H1 (cell line): Measurements from ENCODE around the gene TLR10. TPM values are rescaled to one million over a fixed set of nuclear protein-coding genes. Genes with fewer than 3 reads are reported as not detected.
A peak's percentile ranks its signal among the peaks of the same experiment; 100 is the strongest.

Experiments
- POU5F1 ChIP-seq: IDR thresholded peaks from 2 replicates; pipeline ENCODE4 v1.6.1; 2011; ENCODE audit warnings: low read depth, mild to moderate bottlenecking, low read length, moderate library complexity
- SIN3A ChIP-seq, 2 experiments: IDR thresholded peaks in 1 of 2; conservative IDR thresholded peaks in 1 of 2; 2 replicates each; pipeline ENCODE4 v1.6.1; 2011 to 2012; ENCODE audit warnings: low read length in 2 of 2, improper control_type of control experiment in 1 of 2, low read depth in 1 of 2, mild to moderate bottlenecking in 1 of 2
- SP2 ChIP-seq: IDR thresholded peaks from 2 replicates; pipeline ENCODE4 v1.6.1; 2012; ENCODE audit warnings: mild to moderate bottlenecking, low read length, inconsistent platforms
- TBP ChIP-seq: IDR thresholded peaks from 2 replicates; pipeline ENCODE4 v1.6.1; 2011; ENCODE audit warnings: low read depth, low read length, improper control_type of control experiment
- TCF12 ChIP-seq: IDR thresholded peaks from 2 replicates; pipeline ENCODE4 v1.6.1; 2011; ENCODE audit warnings: low read depth, mild to moderate bottlenecking, low read length
- TEAD4 ChIP-seq: IDR thresholded peaks from 2 replicates; pipeline ENCODE4 v1.6.1; 2012; ENCODE audit warnings: low read depth, low read length, inconsistent platforms, mixed read lengths
- polyA plus RNA-seq, 7 experiments: library from polyadenylated mRNA; depleted of rRNA in 3 of 7; stranded (reverse) in 5 of 7; unstranded in 2 of 7; fragments of >200 nt in 5 of 7; fragments of 200-250 nt in 2 of 7; gene quantifications; 1 replicate in 5 of 7; 2 replicates in 1 of 7; 4 replicates in 1 of 7; pipeline versions ENCODE4 v1.2.1 to v1.2.3, GENCODE V29; 2011 to 2013; ENCODE audit warnings: missing spikeins in 2 of 7, mixed read lengths in 2 of 7
- total RNA-seq: library from RNA; stranded (reverse); fragmentation: NEBNext Ultra II Directional; extraction: Animal tissue kit (Norgen Biotek cat#: 25700); gene quantifications from 2 replicates; pipeline ENCODE4 v1.2.1, GENCODE V29; 2021

Gene TLR10
- total and polyA plus RNA-seq, 2 of the 8 experiments (the other 6 are each of a cell fraction or from before 2014, with no cell fraction given): not detected

- TF ChIP-seq SIN3A (conservative IDR thresholded peaks at IDR 0.05 in 1 of 2, IDR thresholded peaks at IDR 0.05 in 1 of 2; ENCODE audit: low read depth in 1 of 2, low read length in 2 of 2): no peak
- 0 out of 2 replicates have a peak, but pooled peaks have one; percentile 45 for TF ChIP-seq TCF12
- TF ChIP-seq TBP: peak; percentile 71
- TF ChIP-seq SP2: no peak
- TF ChIP-seq TEAD4: peak; percentile 93
- TF ChIP-seq POU5F1: 0 out of 2 replicates have a peak, but pooled peaks have one; percentile 15
These were observed 29.6 kb downstream of the TLR10 start (continued) for GRCh38 chr4:38752941-38753806.
